CD4-positive, alpha-beta memory T cell (primary cell): ENCODE measurements around the gene MAPKAPK3. TPM values are rescaled to one million over a fixed set of nuclear protein-coding genes. Genes with fewer than 3 reads are reported as not detected.

ENCODE experiments used
- microRNA-seq: library from miRNA; unstranded; fragments of <30 nt; microRNA quantifications from one replicate; pipeline ENCODE4 v1.2.0, GENCODE V29; 2021; ENCODE audit warnings: borderline replicate concordance, borderline number of aligned reads, borderline microRNAs expressed, mixed read lengths
- polyA plus RNA-seq, 2 donors: library from polyadenylated mRNA; unstranded; fragments of 300-500 nt; fragmentation: Illumina TruSeq; gene quantifications; one replicate each; pipeline ENCODE4 v1.2.3, GENCODE V29; 2021
- total RNA-seq, 2 experiments: library from RNA; stranded (reverse); gene quantifications; one replicate each; pipeline ENCODE4 v1.2.3, GENCODE V29; 2021

Gene MAPKAPK3
- total and polyA plus RNA-seq, 4 experiments from 2014 or later, result 36.4 to 93.2 (median 55.6) TPM

Small RNA genes lying within 50 kb of the gene (microRNA-seq; reads per million reads assigned to microRNA genes)
- gene MIR4787, result 4.8 reads per million, percentile 23 among the genes with 10 or more reads in this experiment

Other genes with a start within 250 kb of the MAPKAPK3 start
- gene CACNA2D2, start 113.5 kb upstream of the MAPKAPK3 start, total RNA-seq, result 1 to 10 TPM; 1.7 to 1.9 TPM
- gene CACNA2D2, start 113.5 kb upstream of the MAPKAPK3 start, polyA plus RNA-seq, result under 1 TPM in 1 of 2 donors, not detected in 1; 0.24 TPM
- 10 to 100 TPM; 14.3 to 16.2 TPM for gene C3orf18, start 49.4 kb upstream of the MAPKAPK3 start, total RNA-seq
- 10 to 100 TPM; 14.2 to 22.3 TPM for gene C3orf18, start 49.4 kb upstream of the MAPKAPK3 start, polyA plus RNA-seq
- 10 to 100 TPM; 55.3 to 56.7 TPM for gene HEMK1, start 47.6 kb upstream of the MAPKAPK3 start, total RNA-seq
- gene HEMK1, start 47.6 kb upstream of the MAPKAPK3 start, polyA plus RNA-seq, result 10 to 100 TPM; 21.2 to 36.7 TPM
- gene CISH, start 5.4 kb upstream of the MAPKAPK3 start, total RNA-seq, result 10 to 100 TPM; 14.7 to 15.2 TPM
- gene CISH, start 5.4 kb upstream of the MAPKAPK3 start, polyA plus RNA-seq, result 100 to 1,000 TPM in 1 of 2 donors, 10 to 100 TPM in 1; 92.1 to 248 TPM
- gene DOCK3, start 57.8 kb downstream of the MAPKAPK3 start, total RNA-seq, result 1 to 10 TPM; 2.5 to 2.6 TPM
- gene DOCK3, start 57.8 kb downstream of the MAPKAPK3 start, polyA plus RNA-seq, result under 1 TPM; 0.04 to 0.18 TPM